Fibroblast of skin of scalp (primary cell): ENCODE measurements around the gene NACAD. TPM values are rescaled to one million over a fixed set of nuclear protein-coding genes. Genes with fewer than 3 reads are reported as not detected.

Source experiments
- DNase-seq: peaks from one replicate; pipeline ENCODE4 v3.0.0-alpha.2; 2013
- polyA plus RNA-seq, 2 experiments: library from polyadenylated mRNA; unstranded; fragments of 120-200 nt; gene quantifications; one replicate each; pipeline ENCODE4 v1.2.1, GENCODE V29; 2013; ENCODE audit not compliant: insufficient read length in 2 of 2

Gene NACAD
- polyA plus RNA-seq (2013, experiment 1 of 2; ENCODE audit: insufficient read length): 19.4 TPM
- 16.7 TPM for polyA plus RNA-seq (2013, experiment 2 of 2; ENCODE audit: insufficient read length)

DNA sequence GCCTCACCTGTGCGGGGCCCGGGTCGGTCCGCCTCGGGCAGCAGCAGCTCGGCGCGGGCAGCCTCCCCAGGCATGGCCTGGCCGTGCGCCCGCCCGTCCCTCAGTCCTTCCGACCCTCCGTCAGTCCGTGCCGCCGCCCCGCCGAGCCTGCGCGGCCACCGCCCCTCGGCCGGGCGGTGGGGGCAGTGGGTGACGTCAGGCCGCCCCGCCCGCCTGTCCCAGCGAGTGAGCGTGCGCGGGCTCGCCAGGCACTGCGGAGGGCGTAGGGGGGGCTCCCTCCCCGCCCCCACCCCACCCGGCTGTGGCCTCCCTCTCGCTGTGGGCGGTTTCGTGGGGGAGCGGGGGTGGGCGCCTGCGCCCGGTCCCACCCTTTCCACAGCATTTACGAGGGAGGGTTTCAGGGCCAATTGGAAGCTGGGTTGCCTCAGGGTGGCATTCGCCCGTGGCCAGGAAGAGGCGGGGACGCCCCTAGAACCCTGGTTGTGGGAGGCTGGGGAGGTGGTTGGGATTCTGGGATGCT lies at the start of gene NACAD:
TSS of gene NACAD (minus strand) at position 149 of the 520 bp plus-strand sequence. CDS start at position 74, 75 bp downstream.
- peak; percentile 60 for DNase-seq

DNA sequence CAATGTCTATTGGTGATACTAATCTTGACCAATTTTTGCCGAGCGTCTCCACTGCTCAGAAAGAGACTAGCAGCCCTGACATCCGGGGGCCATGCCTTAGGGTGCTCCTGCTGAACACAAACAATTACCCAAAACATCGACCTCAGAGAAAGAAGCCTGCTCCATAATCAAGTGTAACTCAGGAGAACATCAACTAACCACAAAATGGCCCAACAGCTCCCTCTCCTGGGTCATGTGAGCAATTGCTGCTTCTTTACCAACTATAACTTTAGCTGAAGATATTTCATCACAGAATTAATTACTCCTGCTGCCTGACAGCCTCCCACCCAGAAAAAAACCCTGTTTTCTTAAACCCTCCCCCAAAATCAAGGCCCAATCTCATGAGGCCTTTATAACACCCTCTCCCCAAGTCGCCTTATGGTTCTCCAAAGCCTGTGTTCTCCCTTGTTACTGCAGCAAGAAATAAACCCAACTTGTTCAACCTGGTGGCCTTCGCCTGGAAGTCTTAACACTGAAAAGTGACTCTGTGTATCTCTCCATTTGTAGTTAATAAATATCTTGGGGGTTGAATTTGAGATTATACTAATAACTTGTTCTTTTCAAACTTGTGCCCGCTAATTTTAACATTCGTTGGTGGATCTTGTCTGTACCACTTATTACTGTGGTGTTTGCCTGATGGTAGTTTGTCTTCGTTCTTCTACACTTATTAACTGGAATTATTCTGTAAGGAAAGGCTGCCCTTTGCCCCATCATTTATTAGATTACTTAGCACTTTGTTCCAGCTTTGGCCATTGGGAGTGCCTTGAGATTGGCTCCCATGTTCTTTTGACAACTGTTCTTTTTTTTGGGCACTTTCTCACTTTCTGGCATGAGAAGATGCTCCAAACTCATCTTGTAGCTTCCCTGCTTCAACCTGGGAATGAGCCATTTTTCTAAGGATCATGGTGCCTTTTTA lies 47.6 kb upstream of the NACAD start:
- DNase-seq: peak; percentile 72

DNA sequence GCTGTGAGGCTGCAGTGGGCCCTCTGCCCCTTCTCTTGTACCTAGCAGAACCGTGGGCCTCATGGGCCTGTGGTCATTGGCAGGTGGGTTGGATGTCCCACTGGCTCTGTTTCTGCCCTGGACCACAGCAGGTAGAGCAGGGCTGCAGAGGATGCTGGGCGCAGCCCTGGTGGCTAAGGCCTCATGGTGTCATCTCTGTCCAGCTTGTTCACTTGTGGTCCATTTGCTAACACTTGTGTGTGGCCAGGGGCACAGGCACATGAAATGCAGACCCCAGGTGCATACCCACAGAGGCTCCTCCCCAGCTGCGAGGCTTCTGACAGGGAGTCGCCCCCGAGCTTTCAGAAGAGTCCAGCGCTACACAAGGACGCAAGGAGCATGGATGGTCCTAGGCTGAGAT lies 45.1 kb upstream of the NACAD start:
- no peak for DNase-seq

DNA sequence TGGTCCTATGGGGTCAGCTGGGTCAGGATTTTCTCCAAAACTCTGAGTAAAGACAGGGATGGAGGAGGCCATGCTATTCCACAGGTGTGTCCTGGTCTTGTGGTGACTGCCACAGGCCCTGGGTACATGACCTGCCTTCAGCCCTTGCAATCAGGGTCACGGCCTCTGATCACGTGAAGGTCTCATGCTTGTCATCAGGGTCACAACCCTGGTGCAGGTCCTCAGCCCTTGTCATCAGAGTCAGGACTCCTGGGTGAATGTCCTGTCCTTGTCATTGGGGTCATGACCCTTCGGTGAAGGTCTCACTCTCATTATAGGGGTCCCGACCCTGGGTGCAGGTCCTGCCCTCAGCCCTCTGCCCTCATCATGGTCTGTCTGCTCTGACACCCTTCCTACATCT lies 44.6 kb upstream of the NACAD start:
- no peak for DNase-seq

GRCh38 chr7:45132708-45133320 lies 44.0 kb upstream of the NACAD start:
- no peak for DNase-seq

DNA sequence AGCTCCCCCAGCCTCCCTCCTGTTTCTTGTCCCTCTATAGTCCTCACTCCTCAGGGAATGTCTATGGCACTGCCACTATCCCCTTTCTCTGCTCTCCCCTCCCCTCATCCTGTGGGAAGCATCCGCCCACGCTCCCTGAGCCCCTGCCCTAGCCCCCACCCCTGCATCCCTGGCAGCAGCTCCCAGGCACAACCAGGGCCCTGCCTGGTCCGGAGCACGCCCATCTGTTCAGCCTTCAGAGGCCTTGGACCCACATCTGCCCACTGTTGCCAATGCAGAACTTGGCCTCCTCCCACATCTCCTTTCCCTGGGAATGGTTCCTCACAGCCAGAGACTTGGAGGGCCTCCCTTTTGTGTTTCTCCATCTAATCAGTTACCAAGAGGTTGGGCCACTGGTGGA lies 43.1 kb upstream of the NACAD start:
- no peak for DNase-seq

- DNase-seq: no peak
Measured at GRCh38 chr7:45130910-45131309, 42.1 kb upstream of the NACAD start.

DNA sequence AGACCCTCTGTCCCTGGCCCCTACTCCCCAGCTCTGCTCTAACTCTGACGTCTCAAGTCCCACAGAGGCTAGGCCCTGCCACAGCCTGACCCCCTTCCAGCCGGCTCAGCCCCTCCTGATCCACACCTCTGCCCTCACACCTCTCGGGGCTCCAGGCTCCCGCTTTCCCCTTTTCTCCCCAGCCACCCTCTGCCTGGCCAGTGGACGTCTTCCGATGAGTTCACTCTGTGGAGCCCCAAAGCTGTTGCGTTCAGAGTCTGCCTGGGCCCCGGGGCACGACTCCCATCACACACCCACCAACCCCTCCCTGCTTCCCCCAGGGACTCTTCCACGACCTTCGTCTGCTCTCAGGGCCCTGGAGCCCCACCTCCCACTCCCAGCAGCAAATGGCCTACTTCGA lies 41.1 kb upstream of the NACAD start:
- DNase-seq: no peak

DNA sequence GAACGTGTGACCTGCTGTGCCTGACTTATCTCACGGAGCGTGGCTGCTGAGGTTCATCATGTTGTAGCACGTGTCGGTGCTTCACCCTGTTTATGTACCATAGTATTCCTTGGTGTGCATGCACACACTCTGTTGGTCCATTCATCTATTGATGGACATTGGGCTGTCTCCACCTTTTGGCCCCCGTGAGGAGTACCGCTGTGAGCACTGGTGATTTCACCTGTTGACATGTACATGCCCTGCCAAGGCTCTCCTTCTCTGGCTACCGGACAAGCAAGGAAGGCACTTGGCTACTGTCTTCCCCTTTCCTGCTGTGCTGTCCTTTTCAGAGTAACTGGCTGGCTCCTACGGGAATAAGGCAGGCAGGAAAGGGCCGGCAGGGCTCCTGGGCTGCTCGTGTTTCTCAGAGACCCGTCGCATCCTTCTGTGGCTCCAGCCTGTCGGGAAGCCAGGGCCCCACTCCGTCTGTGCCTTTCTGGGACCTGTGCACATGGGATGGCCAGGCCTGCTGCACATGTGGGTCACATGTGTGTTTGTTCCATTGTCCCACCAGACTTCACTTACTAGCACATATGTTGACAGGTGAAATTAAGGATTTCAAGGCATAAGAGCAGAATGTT lies 40.5 kb upstream of the NACAD start:
- DNase-seq: no peak

DNA sequence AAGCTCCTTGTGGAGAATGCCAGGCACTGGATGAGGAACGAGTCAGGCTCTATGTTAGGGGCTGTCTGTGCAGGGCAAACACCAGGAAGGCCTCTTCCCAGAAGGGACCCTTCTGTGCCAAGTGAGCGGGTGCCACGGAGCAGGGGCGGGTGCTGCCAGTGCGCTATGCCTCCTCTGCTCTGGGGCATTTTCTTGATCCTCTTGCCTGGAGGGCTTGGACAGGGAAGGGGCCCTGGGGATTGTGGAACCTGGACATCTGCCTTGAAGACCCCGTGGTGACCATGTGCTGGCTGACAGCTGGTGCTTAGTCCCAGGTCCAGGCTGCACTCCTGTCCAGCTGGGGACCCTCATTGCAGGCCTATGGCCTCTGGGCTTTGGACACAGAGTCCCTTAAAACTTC lies 38.2 kb upstream of the NACAD start:
- no peak for DNase-seq

- no peak for DNase-seq
Measured at GRCh38 chr7:45126201-45126600, 37.4 kb upstream of the NACAD start.

GRCh38 chr7:45125193-45125904 lies 36.6 kb upstream of the NACAD start:
- DNase-seq: no peak

GRCh38 chr7:45123913-45124710 lies 35.3 kb upstream of the NACAD start:
- DNase-seq: no peak

DNA sequence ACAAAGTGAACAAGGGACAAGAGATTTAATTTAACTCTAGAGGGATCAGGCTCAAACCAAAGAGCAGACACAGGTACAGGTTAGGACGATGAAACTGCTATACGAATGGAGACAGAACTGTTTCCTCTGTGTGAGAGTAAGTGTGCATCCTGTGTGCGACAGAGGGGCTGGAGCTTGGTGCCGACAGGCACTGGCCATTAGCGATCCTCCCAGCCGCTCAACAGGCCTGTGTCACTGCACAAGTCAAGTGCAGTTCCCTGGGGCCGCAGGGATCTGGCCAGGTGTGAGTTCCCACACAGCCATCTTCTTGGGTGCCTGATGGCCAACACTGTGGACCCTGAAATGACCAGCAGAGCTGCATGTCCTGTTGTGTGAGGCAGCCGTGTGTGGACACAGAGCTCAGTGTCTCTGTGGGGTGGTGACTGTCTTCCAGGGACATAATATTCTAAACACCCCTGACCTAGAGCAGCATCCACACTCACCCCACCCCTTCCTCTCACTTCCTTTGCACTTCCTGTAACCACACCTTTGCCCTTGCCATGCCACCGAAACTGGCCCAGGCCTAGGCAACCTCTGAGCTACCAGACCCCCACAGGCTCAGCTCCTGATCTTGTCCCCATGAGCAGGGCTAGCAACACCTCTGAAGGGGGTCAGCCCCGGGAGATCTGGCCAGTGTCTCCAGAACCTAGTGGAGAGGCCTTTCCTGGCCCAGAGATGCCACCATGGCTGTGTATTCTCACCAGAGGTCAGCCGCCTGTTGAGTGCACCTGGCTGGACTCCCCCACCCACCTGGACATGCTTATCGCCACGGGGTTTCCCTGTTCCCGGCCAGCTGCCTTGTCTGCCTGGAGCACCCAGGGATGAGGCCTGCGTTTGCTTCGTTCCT lies 34.4 kb upstream of the NACAD start:
- DNase-seq: no peak

- no peak for DNase-seq
Measured at GRCh38 chr7:45119550-45119949, 30.8 kb upstream of the NACAD start.

DNA sequence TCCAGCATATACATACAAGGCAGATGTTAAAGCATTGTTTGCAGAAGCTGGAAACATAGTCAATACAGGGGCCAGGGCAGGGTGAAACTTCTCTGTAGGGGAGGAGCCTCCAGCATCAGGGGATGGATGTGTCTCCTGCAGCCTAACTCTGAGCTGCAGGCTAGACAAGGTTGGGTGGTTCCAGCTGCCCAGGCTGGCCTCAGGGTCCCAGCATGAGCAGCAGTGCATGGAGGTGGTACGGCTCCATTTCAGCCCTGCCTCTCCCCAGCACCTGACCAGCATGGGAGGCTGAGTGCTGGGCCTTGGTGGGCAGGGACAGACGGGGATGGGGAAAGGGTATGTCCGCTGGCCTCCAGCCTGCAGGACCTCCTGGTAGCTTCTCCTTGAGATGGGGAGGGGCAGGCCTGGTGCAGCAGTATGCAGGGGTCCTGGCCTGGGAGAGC lies 30.1 kb upstream of the NACAD start:
- DNase-seq: no peak

DNA sequence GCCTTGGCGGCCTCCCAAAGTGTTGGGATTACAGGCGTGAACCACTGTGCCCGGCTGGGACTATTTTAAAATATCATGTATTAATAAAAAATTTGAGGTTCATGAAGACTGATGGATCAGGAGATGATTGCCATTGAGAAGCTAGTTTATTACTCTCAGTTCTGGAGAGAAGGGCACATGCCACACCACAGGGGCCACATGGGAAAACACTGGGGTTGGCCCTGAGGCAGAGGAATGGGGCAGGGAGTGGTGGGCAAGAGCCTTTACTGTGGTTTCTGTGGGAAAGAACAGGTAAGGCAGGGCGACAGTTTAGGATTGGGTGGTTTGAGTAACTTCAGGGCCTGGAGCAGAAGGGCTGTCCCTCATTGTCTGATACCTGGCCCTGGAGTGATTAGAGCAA lies 29.5 kb upstream of the NACAD start:
- DNase-seq: no peak

DNA sequence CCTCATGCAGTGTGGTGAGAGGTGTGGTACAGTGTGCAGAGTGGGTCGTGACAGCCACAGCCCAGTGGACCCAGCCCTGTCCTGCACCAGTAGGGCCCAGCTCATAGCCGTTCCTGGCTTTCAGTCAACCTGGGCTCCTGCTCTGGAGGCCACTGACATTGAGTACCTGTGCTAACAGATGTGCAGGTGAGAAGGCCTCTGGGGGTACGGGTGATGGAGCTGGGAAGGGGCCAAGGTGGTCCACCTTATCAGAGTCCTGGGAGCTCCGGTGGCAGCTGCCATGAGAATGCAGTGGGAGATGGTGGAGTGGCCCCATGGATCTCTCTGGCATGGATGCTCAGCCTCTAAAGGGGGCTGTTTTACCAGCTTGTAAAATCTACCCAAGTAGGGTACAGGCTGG lies 28.8 kb upstream of the NACAD start:
- no peak for DNase-seq

DNA sequence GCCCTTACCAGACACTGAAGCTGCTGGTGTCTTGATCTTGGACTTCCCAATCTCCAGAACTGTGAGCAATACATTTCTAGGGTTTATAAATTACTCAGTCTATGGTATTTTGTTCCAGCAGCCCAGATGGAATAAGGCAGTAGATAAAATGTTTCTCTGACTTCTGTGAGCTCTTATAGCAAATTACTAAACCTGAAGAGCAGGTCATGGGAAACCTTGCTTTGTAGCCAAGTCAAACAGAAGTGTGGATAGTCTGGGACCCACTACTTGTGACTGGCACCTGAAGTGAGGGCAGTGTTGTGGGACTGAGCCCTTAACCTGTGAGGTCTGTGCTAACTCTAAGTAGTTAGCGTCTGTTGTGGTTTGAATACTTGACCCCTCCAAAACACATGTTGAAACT lies 27.3 kb upstream of the NACAD start:
- DNase-seq: no peak

GRCh38 chr7:45114926-45115325 lies 26.2 kb upstream of the NACAD start:
- no peak for DNase-seq
